Effector memory CD8-positive, alpha-beta T cell (primary cell): Measurements from ENCODE around the gene LGALS1.

Experiments
- ATAC-seq: fragments of 150-1000 bp; cut with Tn5 transposase; replicated peaks from 2 replicates; pipeline ENCODE4 v1.10.0; 2021; ENCODE audit warnings: mild to moderate bottlenecking, moderate library complexity
- DNase-seq, 3 experiments: peaks; one replicate each; pipeline ENCODE4 v3.0.0; 2021
- H3K27ac Mint-ChIP-seq, 2 donors: one replicate each; pipeline ENCODE4 v1.8.0; 2022; ENCODE audit warnings: mild to moderate bottlenecking in 2 of 2, mixed read lengths in 2 of 2, moderate library complexity in 2 of 2
- H3K27me3 Mint-ChIP-seq, 2 donors: one replicate each; pipeline ENCODE4 v1.8.0; 2022; ENCODE audit warnings: mixed read lengths in 2 of 2
- H3K36me3 Mint-ChIP-seq: one replicate; pipeline ENCODE4 v1.8.0; 2022; ENCODE audit warnings: mild to moderate bottlenecking, moderate library complexity, mixed read lengths; ENCODE audit not compliant: insufficient read depth
- H3K4me1 Mint-ChIP-seq, 2 donors: one replicate each; pipeline ENCODE4 v1.8.0; 2022; ENCODE audit warnings: low read depth in 2 of 2, mixed read lengths in 2 of 2
- H3K4me3 Mint-ChIP-seq, 2 donors: one replicate each; pipeline ENCODE4 v1.8.0; 2022; ENCODE audit warnings: mild to moderate bottlenecking in 2 of 2, mixed read lengths in 2 of 2, moderate library complexity in 2 of 2
- H3K9me3 Mint-ChIP-seq, 2 donors: one replicate each; pipeline ENCODE4 v1.8.0; 2022; ENCODE audit warnings: mixed read lengths in 2 of 2

LGALS1 gene

GRCh38 chr22:37661160-37661924 is 14.1 kb upstream of the LGALS1 start:
- peak in 1 of 3 experiments; percentile 31 for DNase-seq
- ATAC-seq: no peak
- Mint-ChIP-seq H3K4me3 (peak overlapping the region; percentile 31 to 38), H3K27me3 (no peaks in the 10 kb centered on the region), H3K27ac (peak overlapping the region in 1 of 2 donors; percentile 66), H3K36me3 (peaks cover 38% of the 10 kb centered on the region), H3K9me3 (no peaks in the 10 kb centered on the region), H3K4me1 (peaks cover 33 to 38% of the 10 kb centered on the region in 2 donors)

GRCh38 chr22:37662039-37662438 is 13.4 kb upstream of the LGALS1 start:
- Mint-ChIP-seq H3K36me3 (peaks cover 38% of the 10 kb centered on the region), H3K27ac (peak overlapping the region in 1 of 2 donors; percentile 66), H3K4me3 (no peak overlapping the region), H3K4me1 (peaks cover 31 to 38% of the 10 kb centered on the region in 2 donors), H3K9me3 (no peaks in the 10 kb centered on the region), H3K27me3 (no peaks in the 10 kb centered on the region)
- ATAC-seq (no peak), DNase-seq (no peak)

GRCh38 chr22:37663521-37664140 is 11.8 kb upstream of the LGALS1 start:
- ATAC-seq: no peak
- Mint-ChIP-seq H3K36me3 (peaks cover 24% of the 10 kb centered on the region), H3K9me3 (no peaks in the 10 kb centered on the region), H3K4me3 (no peak overlapping the region), H3K4me1 (peaks cover 24 to 30% of the 10 kb centered on the region in 2 donors), H3K27ac (no peak overlapping the region), H3K27me3 (no peaks in the 10 kb centered on the region)
- DNase-seq: no peak

- H3K27ac Mint-ChIP-seq: peak overlapping the region in 1 of 2 donors; percentile 44
- H3K9me3 Mint-ChIP-seq: no peaks in the 10 kb centered on the region
- ATAC-seq (no peak), DNase-seq (no peak)
- H3K36me3 Mint-ChIP-seq: peaks cover 23% of the 10 kb centered on the region
- H3K4me1 Mint-ChIP-seq: peaks cover 21 to 26% of the 10 kb centered on the region in 2 donors
- no peak overlapping the region for H3K4me3 Mint-ChIP-seq
- H3K27me3 Mint-ChIP-seq: no peaks in the 10 kb centered on the region
Measured at GRCh38 chr22:37664249-37665101, 11.0 kb upstream of the LGALS1 start.

GRCh38 chr22:37665487-37665886 is 9.9 kb upstream of the LGALS1 start:
- H3K27ac Mint-ChIP-seq: no peak overlapping the region
- H3K9me3 Mint-ChIP-seq: no peaks in the 10 kb centered on the region
- H3K4me1 Mint-ChIP-seq: peaks cover 11 to 16% of the 10 kb centered on the region in 2 donors
- DNase-seq (no peak), ATAC-seq (no peak)
- no peaks in the 10 kb centered on the region for H3K27me3 Mint-ChIP-seq
- H3K36me3 Mint-ChIP-seq: peaks cover 20% of the 10 kb centered on the region
- H3K4me3 Mint-ChIP-seq: no peak overlapping the region

- peaks cover 17 to 18% of the 10 kb centered on the region in 2 donors for H3K4me1 Mint-ChIP-seq
- H3K27me3 Mint-ChIP-seq: no peaks in the 10 kb centered on the region
- H3K36me3 Mint-ChIP-seq: peaks cover 28% of the 10 kb centered on the region
- ATAC-seq (no peak), DNase-seq (no peak)
- H3K9me3 Mint-ChIP-seq: no peaks in the 10 kb centered on the region
- H3K27ac Mint-ChIP-seq: peak overlapping the region in 1 of 2 donors; percentile 19
- H3K4me3 Mint-ChIP-seq: no peak overlapping the region
Measured at GRCh38 chr22:37669586-37669985, 5.8 kb upstream of the LGALS1 start.

GRCh38 chr22:37672206-37672919 is 3.1 kb upstream of the LGALS1 start:
- Mint-ChIP-seq H3K4me3 (no peak overlapping the region), H3K36me3 (peaks cover 21% of the 10 kb centered on the region), H3K27ac (peak overlapping the region; percentile 29 to 38), H3K9me3 (no peaks in the 10 kb centered on the region), H3K27me3 (no peaks in the 10 kb centered on the region), H3K4me1 (peaks cover 27 to 32% of the 10 kb centered on the region in 2 donors)
- DNase-seq (no peak), ATAC-seq (no peak)

GRCh38 chr22:37672920-37673455 is 2.4 kb upstream of the LGALS1 start:
- H3K36me3 Mint-ChIP-seq: peaks cover 23% of the 10 kb centered on the region
- peak overlapping the region in 1 of 2 donors; percentile 29 for H3K27ac Mint-ChIP-seq
- ATAC-seq: no peak
- peaks cover 28 to 33% of the 10 kb centered on the region in 2 donors for H3K4me1 Mint-ChIP-seq
- H3K27me3 Mint-ChIP-seq: no peaks in the 10 kb centered on the region
- H3K9me3 Mint-ChIP-seq: no peaks in the 10 kb centered on the region
- DNase-seq: no peak
- H3K4me3 Mint-ChIP-seq: no peak overlapping the region

- H3K27me3 Mint-ChIP-seq: no peaks in the 10 kb centered on the region
- peak overlapping the region; percentile 46 to 98 for H3K27ac Mint-ChIP-seq
- no peak for DNase-seq
- no peaks in the 10 kb centered on the region for H3K9me3 Mint-ChIP-seq
- peaks cover 31 to 35% of the 10 kb centered on the region in 2 donors for H3K4me1 Mint-ChIP-seq
- no peak for ATAC-seq
- H3K36me3 Mint-ChIP-seq: peaks cover 29% of the 10 kb centered on the region
- H3K4me3 Mint-ChIP-seq: peak overlapping the region; percentile 85 to 91
Measured at GRCh38 chr22:37674248-37674647, 1.2 kb upstream of the LGALS1 start.

- peaks cover 32 to 38% of the 10 kb centered on the region in 2 donors for H3K4me1 Mint-ChIP-seq
- H3K9me3 Mint-ChIP-seq: no peaks in the 10 kb centered on the region
- H3K27me3 Mint-ChIP-seq: no peaks in the 10 kb centered on the region
- DNase-seq (no peak), ATAC-seq (no peak)
- H3K36me3 Mint-ChIP-seq: peaks cover 36% of the 10 kb centered on the region
- peak overlapping the region; percentile 85 to 91 for H3K4me3 Mint-ChIP-seq
- H3K27ac Mint-ChIP-seq: peak overlapping the region; percentile 98
Measured at GRCh38 chr22:37675930-37676735, 697 bp downstream of the LGALS1 start.

- H3K9me3 Mint-ChIP-seq: no peaks in the 10 kb centered on the region
- H3K36me3 Mint-ChIP-seq: peaks cover 37% of the 10 kb centered on the region
- peaks cover 38 to 44% of the 10 kb centered on the region in 2 donors for H3K4me1 Mint-ChIP-seq
- H3K27me3 Mint-ChIP-seq: no peaks in the 10 kb centered on the region
- ATAC-seq: peak; percentile 84
- H3K4me3 Mint-ChIP-seq: peak overlapping the region; percentile 85 to 91
- DNase-seq: peak; percentile 88 to 93 (median 92)
- H3K27ac Mint-ChIP-seq: peak overlapping the region; percentile 98
Measured at GRCh38 chr22:37676736-37677492, 1.5 kb downstream of the LGALS1 start.
